CD4-positive, alpha-beta T cell treated with Interleukin-17A for 4 hours (primary cell): ENCODE results near the gene KCNIP1.

ENCODE experiments used
- DNase-seq: peaks from one replicate; pipeline ENCODE4 v3.0.0-alpha.2; 2020; ENCODE audit warnings: mixed read lengths

Gene KCNIP1

DNA sequence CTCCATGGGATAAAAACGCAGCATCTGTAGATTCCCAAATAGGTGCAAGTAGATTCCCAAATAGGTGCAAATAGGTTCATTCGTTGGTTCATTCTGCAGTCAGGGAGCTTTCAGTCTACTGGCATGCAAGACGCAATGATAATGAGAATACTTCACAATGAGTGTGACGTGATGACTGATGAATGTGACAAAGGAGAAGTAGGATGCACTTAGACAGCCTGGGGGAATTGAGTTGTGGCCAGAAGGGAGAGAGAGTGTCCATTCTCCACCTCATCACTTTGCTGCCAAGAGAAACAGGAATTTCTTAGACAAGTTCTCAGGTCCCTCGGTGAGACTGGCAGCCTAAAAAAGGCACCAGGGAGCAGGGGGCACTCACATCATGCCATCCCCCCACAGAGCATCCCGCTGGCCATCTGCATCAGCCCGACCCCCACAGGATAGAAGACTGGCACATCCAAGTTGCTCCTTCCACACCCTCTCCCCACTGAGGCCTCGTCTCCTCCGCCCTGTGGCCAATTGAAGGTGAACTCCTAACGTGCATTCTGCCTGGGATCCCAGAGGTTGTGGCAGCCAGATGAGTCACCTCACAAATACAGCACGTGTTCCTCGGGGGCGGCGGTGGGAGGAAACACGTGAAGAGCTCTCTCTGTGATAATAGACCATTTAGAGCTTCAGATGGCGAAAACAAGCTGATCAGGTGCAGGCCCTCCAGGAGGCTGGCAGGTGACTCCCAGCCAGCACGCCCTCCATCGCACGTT is 19.9 kb upstream of the KCNIP1 start:
- no peak for DNase-seq

DNA sequence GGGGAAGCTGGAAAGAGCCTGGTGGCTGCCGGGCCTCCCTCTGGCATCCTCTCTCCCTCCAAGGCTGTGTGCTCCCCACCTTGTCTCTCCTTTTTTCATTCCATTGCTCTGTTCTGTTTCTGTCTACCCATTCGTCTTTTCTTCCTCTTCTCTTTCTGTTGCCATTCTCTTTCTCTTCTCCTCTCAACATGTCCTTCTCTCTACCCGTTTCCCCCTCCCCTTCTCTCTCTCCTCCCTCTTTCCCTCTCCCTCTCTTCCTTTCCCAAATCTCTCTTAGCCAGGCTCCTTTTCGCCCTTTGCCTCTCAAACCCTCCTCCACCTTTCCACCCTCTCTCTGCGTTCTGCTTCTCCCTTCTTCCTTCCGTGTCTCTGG is 19.4 kb upstream of the KCNIP1 start:
- no peak for DNase-seq

DNA sequence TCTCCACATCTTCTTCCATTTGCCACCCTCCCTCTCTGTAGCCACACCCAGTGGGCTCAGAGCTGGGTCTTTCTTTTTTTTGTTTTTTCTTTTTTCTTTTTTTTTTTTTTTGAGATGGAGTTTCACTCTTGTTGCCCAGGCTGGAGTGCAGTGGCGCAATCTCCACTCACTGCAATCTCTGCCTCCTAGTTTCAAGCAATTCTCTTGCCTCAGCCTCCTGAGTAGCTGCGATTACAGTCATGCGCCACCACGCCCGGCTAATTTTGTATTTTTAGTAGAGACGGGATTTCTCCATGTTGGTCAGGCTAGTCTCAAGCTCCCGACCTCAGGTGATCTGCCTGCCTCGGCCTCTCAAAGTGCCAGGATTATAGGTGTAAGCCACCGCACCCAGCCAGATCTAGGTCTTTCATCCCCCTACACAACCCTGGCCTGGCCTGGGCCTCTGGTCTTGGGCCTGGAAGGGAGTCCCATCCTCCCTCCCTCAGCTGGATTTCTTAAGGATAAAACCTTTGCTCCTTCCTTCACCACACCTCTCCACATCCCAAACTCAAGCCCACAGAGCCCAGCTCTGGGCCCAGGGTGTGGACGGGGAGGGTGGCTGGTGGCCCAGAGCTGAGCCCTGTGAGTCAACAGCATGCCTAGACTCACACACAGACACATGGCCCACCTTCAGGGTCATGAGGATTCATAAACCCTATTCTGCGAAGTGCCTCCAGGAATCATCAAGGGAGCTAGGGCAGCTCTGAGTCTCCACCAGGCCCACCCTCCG is 18.8 kb upstream of the KCNIP1 start:
- DNase-seq: no peak

DNA sequence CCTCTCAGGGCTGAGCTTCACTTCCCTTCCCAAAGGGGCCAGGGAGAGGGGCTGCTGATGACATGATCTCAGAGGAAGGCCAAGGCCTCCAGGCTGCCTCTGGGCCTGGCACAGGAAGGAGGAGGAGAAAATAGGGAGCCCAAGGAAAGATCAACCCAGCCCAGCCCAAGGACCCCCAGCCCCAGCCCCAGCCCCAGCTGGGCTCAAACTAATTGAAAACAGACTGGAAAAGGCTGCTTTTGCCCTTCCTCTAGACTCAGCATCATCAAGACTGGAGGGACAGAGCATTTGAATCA is 18.3 kb upstream of the KCNIP1 start:
- no peak for DNase-seq

DNA sequence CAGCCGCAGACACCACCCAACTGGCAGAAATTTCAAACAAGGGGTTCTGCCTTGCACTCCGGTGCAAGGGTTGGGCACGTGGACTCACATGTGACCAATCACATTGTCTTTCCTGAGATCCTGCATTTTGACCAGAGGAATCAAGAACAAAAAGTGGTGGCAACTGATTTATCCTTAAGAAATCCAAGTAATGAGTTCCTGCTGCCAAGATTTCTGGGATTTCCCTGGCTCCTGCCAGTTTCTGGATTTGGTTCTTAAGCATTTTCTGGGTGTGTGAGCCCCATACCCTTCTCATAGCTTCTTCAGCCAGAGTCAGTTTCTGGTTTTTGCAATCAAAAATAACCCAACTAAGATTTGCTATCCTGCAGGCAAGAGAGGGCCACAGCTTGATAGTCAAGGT is 17.4 kb upstream of the KCNIP1 start:
- no peak for DNase-seq

DNA sequence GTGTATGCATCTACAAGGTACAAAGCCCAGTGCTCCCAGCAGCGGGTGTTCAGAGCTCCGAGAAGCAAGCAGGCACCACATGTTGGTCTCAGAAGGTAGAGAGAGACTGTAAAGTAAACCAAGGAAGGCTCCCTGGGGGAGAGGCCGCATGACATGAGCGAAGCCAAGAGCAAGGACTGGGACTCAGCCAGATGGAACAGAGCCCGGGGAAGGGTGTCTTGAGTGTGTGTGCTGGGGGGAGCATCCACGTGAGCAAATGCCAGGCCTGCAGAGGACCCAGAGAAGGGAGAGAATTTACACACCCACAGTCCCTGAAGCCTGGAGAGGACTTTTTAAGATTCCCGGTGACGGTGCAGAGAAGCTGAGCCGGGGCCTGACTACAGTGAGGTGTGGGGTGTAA is 15.2 kb upstream of the KCNIP1 start:
- no peak for DNase-seq

DNA sequence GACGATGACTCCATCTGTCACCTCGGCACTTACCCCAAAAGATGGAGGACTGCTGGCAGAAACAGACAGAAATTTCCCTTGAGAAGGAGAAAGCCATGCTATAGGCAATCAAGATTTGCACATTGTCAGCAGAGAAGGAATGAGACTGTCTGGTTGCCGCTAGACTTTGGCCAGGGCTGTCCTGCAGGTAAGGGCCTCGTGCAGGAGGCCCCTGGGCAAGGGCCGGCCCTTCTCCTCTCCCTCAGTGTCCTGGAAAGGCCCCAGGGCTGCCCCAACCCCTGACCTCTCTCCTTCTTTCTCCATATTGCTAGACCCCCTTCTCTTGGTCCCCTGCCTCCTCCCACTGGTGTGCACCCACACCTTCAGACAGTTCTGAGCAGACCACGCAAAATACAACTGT is 14.6 kb upstream of the KCNIP1 start:
- no peak for DNase-seq

DNA sequence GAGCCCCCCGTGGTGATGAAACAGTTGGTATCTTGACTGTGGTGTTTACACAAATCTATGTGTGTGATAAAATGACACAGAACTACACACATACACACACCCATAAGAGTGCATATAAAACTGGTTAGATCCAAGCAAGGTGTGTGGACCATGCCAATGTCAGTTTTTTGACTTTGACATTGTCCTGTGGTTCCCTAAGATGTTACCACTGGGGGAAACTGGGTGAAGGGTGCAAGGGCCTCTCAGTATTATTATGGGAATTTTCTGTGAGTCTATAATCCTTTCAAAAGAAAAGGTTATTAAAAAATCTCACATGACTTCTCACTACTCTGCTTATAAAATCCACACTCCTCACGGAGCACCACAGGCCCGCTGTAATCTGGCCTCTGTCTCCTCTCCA is 13.4 kb upstream of the KCNIP1 start:
- DNase-seq: no peak

DNA sequence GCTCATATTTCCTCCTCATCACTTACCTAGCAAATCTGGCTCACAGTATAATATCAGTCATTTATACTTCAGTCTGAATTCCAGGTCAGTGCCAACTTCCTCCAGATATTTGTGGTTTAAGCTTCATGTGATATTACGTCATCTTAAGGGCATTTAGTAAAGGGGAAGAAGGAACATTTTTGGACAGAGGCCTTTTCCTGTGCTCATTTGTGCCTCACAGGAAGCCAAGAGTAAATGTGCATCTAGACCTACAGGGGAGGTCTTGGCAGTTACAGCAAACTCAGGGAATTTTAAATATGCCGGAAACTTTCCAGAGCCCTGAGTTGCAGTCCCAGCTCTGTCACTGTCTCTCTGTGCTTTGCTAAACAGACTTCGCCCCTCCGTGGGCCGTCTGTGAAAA is 12.3 kb upstream of the KCNIP1 start:
- DNase-seq: no peak

DNA sequence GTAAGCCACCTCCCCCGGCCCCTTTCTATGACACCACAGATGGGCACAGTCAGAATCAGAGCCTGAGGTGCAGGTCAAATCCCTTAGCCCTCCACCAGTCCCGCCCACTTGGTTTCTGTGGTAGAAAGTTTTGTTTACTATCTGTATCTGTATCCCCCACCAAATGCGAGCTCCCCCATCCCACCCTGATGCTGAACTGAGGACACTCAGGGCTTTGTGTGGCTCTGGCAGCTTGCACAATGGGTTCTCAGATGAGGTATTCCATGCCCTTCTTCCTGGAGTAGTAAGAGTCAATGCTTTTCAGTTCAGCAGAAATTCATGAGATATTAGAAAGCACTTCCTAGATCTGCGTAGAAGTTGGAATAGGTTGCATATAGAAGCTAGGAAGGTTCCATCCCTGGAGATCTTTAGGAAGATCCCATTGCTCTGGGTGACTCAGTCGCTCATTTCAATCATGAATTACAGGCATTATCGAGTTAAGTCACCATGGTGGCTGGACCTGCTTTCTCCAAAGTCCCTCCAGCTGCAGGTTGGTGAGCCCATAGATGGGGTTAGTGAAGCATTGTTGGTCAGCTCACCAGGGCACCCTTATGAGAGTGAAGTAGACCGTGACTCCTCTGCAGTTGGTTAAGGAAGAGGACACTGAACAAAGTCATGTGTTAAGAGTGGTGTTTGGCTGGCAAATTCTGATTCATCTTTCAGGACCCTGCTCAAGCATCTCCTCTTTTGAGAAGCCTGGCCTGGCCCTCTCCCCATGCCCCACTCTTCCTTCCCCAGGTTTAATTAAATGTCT is 10.6 kb upstream of the KCNIP1 start:
- no peak for DNase-seq

DNA sequence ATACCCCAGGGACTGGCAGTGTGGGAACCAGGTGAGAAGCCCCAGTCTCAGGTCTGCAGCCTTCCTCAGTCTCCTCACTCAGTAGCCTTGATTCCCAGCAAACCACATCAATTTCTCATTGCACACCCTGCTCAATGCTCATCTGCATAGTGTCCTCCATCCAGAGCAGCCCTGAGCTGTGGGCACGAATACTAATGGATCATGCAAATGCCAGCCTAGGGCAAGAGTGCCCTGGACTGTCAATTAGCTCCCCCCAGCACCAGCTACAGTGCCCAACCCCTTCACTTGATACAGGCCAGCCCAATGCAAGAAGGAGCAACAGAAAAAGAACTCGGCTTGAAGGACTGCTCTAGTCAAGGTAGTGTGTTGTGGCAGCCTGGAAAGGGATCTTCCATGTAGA is 9.8 kb upstream of the KCNIP1 start:
- no peak for DNase-seq

DNA sequence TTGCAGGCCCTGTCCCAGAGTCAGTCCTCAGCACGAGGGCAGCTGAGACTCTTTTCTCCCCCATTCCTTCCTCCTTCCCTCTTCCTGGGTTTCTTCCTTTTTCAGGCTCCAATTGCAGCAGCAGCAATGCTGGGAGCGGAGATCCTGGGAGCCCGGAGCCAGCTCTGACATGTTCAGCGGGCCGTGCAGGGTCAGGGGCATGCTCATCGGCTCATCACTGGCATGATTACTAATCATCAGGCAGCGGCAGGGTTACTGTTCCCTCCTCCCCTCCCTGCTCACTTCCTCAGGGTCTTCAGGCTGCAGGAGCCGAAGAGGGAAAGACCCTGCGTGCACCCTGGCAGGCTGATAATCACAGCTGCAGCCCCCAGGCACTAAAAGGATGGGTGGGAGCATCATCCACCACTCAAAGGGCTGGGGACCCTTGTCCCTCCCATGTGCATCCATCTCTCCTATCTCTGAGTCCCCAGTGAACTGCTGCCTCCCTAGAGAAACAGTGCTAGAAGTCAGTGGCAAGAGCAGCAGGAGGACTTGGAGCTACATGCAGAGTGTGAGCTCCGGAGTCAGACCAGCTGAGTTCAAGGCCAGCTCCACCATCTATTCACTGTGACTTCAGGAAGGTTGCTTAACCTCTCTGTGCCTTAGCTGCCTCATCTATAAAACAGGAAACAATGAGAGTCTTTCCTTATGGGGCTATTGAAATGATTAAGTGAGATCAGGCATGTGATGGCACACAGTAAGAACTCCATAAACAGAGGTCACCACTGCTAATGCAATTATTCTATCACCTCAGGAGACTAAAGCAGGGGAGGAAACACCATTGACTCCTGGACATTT is 7.8 kb upstream of the KCNIP1 start:
- no peak for DNase-seq

DNA sequence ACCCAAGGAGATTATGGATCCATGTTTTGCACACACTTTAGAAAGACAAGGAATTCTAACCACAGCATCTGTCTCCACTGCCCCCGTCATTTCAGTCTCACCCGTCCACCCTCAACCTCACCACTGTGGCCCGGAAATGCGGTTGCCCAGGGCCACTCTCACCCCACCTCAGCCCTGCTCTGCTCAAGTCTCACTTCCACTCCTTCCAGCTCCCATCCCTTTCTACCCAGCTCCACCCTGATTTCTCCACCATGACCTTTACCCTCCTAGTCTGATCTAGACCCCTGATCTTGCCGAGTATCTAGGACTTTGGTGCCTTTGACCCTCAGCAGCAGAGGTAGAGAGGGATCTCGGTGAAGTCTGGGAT is 7.2 kb upstream of the KCNIP1 start:
- no peak for DNase-seq

DNA sequence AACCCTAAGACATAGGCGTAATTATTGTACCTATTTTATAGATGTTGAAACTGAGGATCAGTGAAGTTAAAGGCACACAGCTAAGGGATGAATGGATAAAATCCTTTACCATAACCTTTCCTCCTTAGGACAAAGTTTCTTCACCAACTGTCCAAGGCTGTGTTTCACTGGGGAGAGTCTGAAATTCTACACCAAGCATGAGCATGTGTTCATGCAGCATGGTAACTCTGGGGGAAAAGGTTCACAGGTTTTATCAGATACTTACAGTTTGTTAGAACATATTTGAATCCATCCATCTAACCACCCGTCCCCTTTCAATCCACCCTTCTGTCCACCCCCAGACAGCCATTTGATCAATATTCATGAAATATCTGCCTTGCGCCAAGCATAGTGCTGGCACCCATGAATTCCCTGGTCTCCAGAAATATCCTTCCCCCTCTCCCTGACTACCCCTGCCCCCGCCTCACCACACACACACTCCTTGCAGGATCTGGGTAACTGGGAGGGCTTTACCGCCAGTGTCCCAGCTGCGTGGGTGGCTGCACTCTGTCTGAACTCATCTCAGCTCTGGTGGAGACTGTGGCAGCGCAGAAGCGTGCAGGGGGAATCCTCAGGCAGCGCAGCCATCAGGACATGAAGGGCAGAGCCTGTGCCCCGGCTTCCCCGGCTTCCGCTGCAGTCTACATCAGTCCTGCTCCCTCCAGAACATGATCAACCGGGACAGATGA is 6.3 kb upstream of the KCNIP1 start:
- DNase-seq: no peak

DNA sequence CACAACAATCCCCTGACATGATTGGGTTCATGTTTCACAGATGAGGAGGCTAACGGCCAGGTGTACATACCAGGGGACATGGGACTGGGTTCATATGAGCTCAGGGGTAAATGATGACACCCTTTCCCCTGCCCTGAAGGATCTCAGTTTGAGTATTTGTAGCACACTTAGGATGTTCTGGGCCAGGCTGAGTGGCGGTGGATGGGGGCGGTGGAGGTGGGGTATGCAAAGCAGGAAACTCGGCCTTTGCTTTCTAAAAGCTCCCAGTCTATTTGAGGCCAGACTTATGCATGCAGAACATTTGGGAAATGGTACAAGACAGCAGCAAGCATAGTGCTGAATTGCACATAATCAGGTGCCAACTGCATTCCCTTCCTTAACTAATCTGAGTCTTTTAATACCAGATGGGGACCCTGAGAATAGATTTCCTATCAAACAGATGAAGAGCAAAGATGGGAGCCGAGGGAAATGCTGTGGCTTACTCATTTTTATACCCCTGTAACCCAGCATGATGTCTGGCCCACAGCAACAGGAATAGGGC is 4.9 kb upstream of the KCNIP1 start:
- DNase-seq: no peak

DNA sequence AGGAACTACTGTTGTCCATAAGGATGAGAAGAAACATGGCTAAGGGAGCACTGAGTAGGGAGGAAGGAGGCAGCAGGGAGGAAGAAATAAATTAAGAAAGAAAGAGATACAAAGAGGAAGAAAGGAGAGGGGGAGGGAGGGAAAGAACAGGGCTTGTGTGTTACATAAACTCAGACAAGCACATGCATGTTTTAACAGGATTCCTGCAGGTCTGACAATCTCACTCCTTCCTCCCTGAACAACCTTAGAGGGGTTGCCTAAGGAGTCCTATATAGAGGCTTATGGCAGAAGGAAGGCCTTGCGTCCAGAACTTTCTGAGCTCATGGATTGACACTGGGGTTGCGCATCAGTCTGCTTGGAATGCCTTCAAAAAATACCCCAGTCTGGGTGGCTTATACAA is 4.2 kb upstream of the KCNIP1 start:
- no peak for DNase-seq

DNA sequence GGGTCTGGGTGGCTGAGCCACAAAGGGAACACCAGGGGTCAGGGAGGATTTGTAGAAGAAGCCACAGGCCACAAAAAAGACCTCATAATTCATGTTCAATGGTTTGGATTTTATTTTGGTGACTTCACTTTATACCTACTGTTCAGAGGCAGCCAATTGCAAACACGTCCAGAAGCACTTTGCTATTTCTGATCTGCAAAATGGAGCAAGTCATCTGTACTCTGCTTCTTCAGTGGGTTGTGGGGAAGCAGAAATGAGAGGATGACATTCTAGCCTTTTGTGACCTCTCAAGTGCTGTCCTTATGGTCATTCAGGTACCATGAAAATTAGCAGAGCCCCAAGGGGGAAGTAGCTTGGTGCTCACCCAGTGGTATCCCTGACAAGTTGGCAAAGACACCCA is 2.5 kb upstream of the KCNIP1 start:
- DNase-seq: no peak

DNA sequence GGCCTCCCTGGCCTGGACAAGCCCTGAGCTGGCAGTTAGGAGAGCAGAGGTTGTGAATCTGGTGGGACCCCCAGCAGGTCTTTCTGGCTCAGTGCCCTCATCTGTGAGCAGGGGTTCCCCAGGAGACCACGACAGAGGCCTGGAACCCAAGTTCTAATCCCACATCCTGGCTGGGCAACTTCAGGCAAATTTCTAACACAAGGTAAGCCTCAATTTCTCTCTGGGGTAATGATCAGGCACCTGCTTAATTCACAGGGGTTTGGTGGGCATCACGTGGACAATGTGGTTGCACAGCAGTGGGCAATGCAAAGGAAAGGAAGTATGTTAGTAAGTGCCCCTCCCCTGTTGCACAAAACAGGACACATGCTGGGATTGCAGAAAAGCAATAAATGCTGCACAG is 1.9 kb upstream of the KCNIP1 start:
- DNase-seq: no peak

DNA sequence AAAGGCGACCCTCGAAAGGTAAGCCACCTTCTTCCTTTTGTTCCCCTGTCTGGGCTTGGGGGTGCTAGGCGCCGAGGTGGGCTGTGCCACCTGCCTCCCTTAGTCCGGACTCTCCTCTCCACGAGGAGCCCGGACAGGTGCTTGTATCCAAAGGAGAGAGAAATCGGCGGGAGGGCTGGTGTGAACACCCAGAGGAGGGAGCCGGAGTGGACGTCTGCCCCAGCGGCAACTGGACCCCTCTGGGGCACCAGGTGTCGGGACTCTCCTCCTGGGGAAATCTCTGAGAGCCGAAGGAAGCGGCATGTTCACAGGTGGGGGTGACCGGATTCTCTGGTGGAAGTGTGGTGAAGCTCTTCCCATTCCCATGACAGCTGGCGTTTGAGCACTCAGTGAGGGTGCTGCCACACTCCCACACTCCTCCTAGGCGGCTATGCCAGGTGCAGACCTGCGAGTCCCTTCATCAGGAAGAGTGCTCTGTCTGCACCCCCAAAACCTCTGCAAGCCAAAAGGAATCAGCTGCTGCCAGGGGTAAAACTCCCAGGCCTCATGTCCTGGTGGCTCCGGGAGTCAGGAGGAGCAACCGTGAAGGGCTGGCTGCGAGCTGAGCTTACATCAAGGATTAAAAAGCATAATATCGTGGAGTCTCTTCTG is 921 bp downstream of the KCNIP1 start:
- DNase-seq: no peak

DNA sequence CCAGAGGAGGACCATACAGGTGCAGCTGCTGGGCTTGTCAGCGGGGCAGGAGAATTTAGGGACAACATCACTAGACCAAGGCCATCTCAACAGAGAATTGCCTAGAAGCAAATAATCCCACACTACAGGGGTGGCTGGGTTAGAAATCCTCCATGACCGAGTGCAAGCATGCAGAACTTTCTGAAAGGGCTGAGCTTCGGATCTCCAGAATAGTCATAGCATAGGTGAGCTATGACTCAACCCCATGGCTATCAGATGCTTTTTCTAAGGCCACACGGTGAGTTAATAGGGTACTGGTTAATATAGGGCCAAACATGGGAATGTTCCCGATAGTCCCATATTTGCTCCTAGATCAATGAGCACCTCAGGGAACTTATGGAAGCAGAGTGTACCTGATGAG is 4.2 kb downstream of the KCNIP1 start:
- DNase-seq: no peak

DNA sequence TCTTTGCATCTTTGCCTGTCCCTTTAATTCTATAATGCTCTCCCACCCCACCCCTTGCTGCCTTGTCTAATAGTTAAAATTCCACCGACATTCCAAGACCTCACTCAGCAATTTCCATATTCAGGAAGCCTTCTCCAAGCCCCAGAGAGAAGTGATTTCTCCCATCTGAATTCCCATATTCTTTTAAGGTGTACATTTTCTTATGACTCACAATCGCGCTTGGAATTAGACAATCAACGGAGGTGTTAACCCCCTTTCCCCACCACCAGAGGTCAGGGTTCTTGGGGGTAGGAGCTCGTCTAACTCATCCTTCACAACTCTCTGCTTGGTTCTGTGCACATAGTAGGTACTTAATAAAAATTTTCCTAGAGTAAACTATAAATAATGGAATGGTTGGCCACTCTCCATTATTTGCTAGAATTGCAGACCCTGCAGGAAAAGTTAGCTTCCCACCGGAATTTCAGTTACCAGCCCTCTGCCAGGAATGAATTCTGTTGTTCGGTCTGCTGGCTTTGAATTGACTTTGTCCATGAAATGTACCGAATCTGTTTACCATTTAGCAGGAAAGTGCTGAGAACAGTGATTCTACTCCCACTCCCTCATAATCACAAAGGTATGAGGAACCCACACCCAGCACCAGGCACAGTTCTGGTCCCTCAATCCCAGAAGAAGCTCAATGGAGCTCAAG is 5.0 kb downstream of the KCNIP1 start:
- no peak for DNase-seq
